Ureter (tissue), 1 donor: ENCODE results near the gene IGDCC3. TPM values are rescaled to one million over a fixed set of nuclear protein-coding genes. Genes with fewer than 3 reads are reported as not detected.

ENCODE experiments used
- DNase-seq: peaks from one replicate; pipeline ENCODE4 v3.0.0-alpha.2; 2020; ENCODE audit warnings: low spot score
- total RNA-seq: library from RNA; stranded (reverse); gene quantifications from one replicate; pipeline ENCODE4 v1.2.4, GENCODE V29; 2023
- donor health status: DM: yes; HTN: yes; CAD: no.

IGDCC3 gene
- total RNA-seq, 1 donor from 2014 or later: 1.6 TPM

- no peak for DNase-seq
Observed at GRCh38 chr15:65328506-65329287, 49.1 kb downstream of the IGDCC3 start.

- no peak for DNase-seq
Observed at GRCh38 chr15:65327651-65328393, 50.0 kb downstream of the IGDCC3 start.

DNA sequence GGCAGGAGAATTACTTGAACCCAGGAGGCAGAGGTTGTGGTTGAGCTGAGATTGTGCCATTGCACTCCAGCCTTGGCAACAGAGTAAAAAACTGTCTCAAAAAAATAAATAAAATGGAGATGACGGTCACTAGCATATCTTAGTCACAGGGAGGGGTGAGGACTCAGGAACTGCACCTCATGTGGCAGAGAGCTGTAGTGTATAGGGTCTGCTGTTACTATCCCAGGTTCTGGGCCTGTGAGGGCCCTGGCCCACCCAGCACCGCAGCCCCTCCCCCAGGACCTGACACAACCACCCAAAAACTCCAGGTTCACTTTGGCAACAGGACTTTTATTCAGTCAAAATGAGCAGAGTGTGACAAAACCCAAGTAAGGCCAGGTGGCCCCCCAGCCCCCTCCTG, 51.0 kb downstream of the IGDCC3 start:
- no peak for DNase-seq

DNA sequence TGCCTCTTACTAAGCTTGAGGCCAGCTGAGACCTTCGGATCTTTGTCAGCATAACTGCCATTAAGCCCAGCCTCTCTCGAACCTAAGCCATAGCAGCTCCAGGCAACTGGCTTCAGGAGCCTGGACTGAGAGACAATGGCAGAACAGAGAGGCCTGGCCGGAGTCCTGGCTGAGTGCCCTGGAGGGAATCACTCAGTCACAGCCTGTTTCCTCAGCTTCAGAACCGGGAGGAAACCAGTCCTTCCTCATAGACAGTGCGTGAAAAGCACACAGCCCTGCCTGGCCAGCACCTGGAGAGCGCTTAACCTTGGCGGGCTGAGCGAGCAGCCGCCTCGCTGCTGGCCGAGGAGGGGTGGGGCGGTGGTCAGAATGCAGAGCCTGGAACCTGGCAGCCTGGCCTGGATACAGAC, 51.7 kb downstream of the IGDCC3 start:
- DNase-seq: no peak

- DNase-seq: no peak
Observed at GRCh38 chr15:65323071-65323511, 54.7 kb downstream of the IGDCC3 start.

DNA sequence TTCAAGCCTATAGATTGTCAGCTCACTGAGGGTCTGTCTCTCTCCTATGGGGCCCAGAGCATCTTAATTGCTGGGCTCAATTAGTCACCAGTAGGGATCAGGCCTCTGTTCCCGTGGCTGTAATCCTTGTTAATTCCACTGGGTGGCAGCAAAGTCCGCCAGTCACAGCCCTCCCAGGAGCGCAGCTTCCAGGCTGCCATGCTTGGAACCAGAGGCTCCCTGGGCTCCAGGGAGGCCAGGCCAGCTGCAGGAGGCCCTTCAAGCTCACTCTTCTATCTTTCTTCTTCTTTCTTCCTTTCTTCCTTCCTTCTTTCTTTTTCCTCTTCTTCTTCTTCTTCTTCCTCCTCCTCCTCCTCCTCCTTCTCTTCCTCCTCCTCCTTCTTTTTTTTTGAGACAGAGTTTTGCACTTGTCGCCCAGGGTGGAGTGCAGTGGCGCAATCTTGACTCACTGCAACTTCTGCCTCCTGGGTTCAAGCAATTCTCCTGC, 58.9 kb downstream of the IGDCC3 start:
- peak; percentile 84 for DNase-seq

- DNase-seq: no peak
Observed at GRCh38 chr15:65312400-65312916, 65.3 kb downstream of the IGDCC3 start.

GRCh38 chr15:65311760-65312159, 66.0 kb downstream of the IGDCC3 start:
- DNase-seq: no peak

GRCh38 chr15:65310431-65311137, 67.2 kb downstream of the IGDCC3 start:
- no peak for DNase-seq

GRCh38 chr15:65309882-65310418, 67.9 kb downstream of the IGDCC3 start:
- DNase-seq: no peak

GRCh38 chr15:65307978-65308377, 69.8 kb downstream of the IGDCC3 start:
- DNase-seq: no peak

DNA sequence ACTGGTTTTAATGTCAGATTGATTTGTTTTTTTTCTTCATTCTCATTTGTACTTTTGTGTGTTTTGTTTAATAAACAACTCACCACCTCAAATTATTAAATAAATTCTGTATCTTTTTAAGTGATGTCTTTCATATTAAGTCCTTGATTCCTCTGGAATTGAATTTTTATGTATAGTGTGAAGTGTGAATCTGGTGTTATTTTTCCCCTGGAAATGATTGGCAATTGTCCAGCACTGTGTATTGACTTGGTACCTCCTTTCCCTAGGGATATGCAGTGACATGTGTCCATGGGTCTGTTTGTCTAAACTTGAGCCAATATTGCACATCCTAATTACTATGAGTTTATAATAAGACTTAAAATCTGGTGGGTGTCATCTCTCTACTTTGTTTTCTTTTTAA, 71.3 kb downstream of the IGDCC3 start:
- DNase-seq: no peak

DNA sequence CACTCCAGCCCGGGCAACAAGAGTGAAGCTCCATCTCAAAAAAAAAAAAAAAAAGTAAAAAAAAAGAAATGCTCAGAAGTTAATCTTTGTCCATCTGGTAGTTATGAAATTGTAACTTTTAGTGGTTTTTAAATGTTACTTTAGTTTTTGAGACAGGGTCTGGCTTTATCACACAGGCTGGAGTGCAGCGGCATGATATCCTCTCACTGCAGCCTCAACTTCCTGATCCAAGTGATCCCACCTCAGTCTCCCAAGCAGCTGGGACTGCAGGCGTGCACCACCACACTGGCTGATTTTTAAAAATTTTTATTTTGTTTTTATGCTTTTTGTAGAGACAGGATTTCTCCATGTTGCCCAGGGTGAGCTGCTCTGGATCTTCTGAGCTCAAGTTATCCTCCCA, 72.0 kb downstream of the IGDCC3 start:
- DNase-seq: no peak

DNA sequence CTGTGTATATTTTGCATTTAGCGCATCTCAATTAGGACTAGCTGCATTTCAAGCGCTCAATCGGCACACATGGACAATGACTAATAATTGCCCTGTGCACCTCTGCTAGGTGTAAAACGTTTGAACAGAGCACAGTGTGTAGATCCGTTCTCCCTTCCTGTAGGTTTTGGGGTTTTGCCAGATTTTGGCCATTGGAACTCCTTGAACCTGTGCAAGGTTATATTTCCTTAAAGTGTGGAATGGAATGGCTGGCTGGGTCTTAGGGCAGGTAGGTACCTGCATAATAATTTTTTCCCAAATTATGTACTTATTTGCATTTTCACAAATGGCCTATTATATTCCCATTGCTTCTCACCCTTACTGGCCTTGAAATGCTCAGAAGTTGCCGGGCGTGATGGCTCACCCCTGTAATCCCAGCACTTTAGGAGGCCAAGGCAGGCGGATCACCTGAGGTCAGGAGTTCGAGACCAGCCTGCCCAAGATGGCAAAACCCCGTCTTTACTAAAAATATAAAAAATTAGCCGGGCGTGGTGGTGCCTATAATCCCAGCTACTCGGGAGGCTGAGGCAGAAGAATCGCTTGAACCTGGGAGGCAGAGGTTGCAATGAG, 72.5 kb downstream of the IGDCC3 start:
- no peak for DNase-seq

DNA sequence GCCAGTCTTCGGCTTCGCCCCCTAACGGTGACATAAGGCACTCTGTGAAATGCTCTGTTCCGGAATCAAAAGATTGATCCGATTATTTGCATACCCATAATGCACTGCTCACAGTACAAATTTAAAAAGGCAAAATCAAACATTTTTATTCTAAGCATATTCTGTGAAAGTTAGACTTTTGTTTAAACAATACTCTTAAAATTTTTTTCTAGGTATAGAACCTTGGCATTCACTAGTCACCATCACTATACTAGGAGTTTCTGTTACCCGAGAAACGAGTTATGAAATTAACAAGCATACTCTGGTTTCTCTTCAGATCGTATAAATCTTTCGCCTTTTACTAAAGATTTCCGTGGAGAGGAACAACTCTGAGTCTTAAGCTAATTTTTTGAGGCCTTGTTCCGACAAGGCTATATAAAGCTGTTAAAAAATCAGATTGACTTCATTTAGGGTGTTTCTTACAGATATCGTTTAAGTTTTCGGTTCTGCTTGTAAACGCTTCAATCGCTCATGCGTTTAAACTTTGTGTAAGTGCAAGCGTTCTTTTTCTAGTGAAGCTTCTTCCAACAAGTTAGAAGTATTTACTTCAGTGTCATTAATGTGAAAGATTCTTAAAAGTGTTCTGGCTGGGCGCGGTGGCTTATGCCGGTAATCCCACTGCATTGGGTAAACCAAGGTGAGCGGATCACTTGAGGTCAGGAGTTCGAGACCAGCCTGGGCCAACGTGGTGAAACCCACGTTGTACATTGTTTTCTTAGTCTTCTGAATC, 73.2 kb downstream of the IGDCC3 start, which contains the start of gene RNU5B-1:
TSS of gene RNU5B-1 (plus strand) at position 297 of the 769 bp plus-strand sequence.
- peak; percentile 83 for DNase-seq

DNA sequence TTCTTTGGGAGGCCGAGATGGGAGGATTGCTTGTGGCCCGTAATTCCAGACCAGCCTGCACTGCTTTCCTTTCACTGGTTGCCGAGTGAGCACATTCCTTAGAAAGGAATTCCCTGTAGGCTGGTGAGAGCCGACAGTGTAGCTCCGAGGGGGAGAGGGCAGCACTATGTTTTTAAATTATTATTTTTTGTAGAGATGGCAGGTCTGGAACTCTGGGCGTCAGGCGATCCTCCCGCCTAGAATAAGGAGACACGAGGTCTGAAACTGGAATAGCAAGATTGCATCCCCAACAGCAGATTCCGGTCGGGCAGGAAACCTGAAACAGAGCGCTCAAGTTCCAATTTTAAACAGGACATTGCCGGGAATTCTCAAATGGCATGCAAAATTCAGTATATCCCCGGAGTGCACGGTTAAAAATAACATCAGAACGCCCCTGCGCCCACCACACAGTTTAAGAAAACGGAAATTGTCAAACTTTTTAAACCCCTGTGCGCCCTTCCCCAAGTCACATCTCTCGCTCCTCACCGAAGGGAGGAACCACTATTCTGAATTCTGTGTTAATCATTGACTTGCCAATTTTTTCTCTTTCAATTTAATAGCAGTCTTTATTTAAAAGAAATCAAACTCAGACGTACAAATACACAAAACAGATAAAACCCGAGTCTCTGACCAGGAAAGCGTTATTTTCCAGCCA, 74.0 kb downstream of the IGDCC3 start:
- DNase-seq: peak; percentile 70

GRCh38 chr15:65302061-65302460, 75.7 kb downstream of the IGDCC3 start:
- DNase-seq: no peak

DNA sequence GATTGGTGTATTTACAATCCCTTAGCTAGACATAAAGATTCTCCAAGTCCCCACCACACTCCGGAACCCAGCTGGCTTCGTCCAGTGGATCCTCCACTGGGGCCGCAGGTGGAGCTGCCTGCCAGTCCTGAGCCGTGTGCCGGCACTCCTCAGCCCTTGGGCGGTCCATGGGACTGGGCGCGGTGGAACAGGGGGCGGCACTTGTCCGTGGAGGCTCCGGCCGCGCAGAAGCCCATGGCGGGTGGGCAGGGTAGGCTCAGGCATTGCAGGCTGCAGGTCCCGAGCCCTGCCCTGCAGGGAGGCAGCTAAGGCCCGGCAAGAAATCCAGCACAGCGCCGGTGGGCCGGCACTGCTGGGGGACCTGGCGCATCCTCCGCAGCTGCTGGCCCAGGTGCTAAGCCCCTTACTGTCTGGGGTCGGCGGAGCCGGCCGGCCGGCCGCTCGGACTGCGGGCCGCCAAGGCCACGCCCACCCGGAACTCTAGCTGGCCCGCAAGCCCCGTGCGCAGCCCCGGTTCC, 76.8 kb downstream of the IGDCC3 start:
- DNase-seq: no peak

DNA sequence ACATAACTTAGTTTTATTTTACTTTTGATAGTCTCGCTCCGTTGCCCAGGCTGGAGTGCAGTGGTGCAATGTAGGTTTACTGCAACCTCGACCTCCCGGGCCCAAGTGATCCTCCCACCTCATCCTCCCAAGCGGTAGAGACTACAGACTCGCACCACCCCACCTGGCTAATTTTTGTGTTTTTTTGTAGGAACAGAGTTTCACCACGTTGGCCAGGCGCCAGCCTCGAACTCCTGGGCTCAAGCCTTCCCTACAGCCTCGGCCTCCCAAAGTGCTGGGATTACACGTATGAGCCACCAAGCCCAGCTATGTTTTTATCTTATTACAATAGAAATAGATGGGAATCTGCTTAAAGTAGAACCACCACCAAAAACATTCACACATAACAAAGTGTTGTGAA, 79.1 kb downstream of the IGDCC3 start:
- DNase-seq: no peak
